Kidney (tissue), 14 donors: ENCODE measurements around the gene BDH1. TPM values are rescaled to one million over a fixed set of nuclear protein-coding genes. Genes with fewer than 3 reads are reported as not detected.

Experiments
- DNase-seq, 5 donors: peaks; one replicate each; pipeline ENCODE4 v3.0.0-alpha.2; 2013 to 2020
- FAIRE-seq: peaks from 2 replicates; lab custom pipeline; 2012; peaks lifted over from hg19 to GRCh38; lab: Jason Lieb, UNC
- H3K27ac ChIP-seq, 2 donors: one replicate each; pipeline ENCODE4 v1.7.0; 2013; ENCODE audit warnings: low read depth in 2 of 2, low read length in 2 of 2, inconsistent platforms in 1 of 2
- H3K27me3 ChIP-seq: one replicate; pipeline ENCODE4 v1.7.1; 2013; ENCODE audit warnings: low read length, inconsistent platforms; ENCODE audit not compliant: control insufficient read depth, insufficient read depth
- H3K36me3 ChIP-seq, 3 donors: one replicate each; pipeline versions ENCODE4 v1.7.0 to v1.7.1; 2013; ENCODE audit warnings: low read length in 3 of 3, control low read depth in 1 of 3, inconsistent platforms in 1 of 3; ENCODE audit not compliant: insufficient read depth in 3 of 3, control insufficient read depth in 2 of 3
- H3K4me1 ChIP-seq, 3 donors: one replicate each; pipeline versions ENCODE4 v1.7.0 to v1.7.1; 2013; ENCODE audit warnings: low read length in 3 of 3, inconsistent platforms in 1 of 3, low read depth in 1 of 3; ENCODE audit not compliant: control insufficient read depth in 2 of 3, insufficient read depth in 2 of 3
- H3K4me3 ChIP-seq, 3 donors: one replicate each; pipeline versions ENCODE4 v1.7.0 to v1.8.1; 2013; ENCODE audit warnings: low read length in 3 of 3, control low read depth in 1 of 3, inconsistent platforms in 1 of 3
- H3K9ac ChIP-seq, 3 donors: one replicate each; pipeline versions ENCODE4 v1.7.0 to v1.7.1; 2013; ENCODE audit warnings: low read length in 3 of 3, control low read depth in 1 of 3, inconsistent platforms in 1 of 3
- H3K9me3 ChIP-seq, 3 donors: one replicate each; pipeline versions ENCODE4 v1.7.0 to v1.7.1; 2013; ENCODE audit warnings: low read length in 3 of 3, control low read depth in 1 of 3, inconsistent platforms in 1 of 3; ENCODE audit not compliant: control insufficient read depth in 2 of 3, insufficient read depth in 1 of 3
- intact Hi-C: fragments of 100-400 bp; cut with DNase I; formaldehyde crosslinking; loops from one replicate; pipeline ENCODE4 v1.11.1; 2022
- polyA plus RNA-seq: library from polyadenylated mRNA; stranded (reverse); fragments of 350-450 nt; fragmentation: Illumina TruSeq; extraction: RNeasy Lipid Tissue Mini Kit (QIAGEN cat#74804); gene quantifications from one replicate; pipeline ENCODE4 v1.2.3, GENCODE V29; 2014; ENCODE audit warnings: low read depth, low replicate concordance; ENCODE audit not compliant: insufficient read depth
- total RNA-seq: library from RNA; stranded (reverse); fragmentation: NEBNext Ultra II Directional; extraction: Animal tissue kit (Norgen Biotek cat#: 25700); gene quantifications from one replicate; pipeline ENCODE4 v1.2.1, GENCODE V29; 2021
- TF ChIP-seq, protein P1 (sequence below): IDR thresholded peaks from 3 replicates; pipeline ENCODE4 v1.5.1; 2012; ENCODE audit warnings: mild to moderate bottlenecking, moderate library complexity, borderline replicate concordance; ENCODE audit not compliant: insufficient read depth; ENCODE audit errors: extremely low read depth
- donor health status: control.
- donor health status: control.
- donor health status: control.
- donor health status: control.
- donor health status: control.
- donor health status: DM: yes; HTN: yes; CAD: no.
- donor health status: Normal renal cell carcinoma (clear cell type).

The BDH1 gene
- total and polyA plus RNA-seq, 2 donors from 2014 or later = 21.2 to 49.6 TPM

DNA sequence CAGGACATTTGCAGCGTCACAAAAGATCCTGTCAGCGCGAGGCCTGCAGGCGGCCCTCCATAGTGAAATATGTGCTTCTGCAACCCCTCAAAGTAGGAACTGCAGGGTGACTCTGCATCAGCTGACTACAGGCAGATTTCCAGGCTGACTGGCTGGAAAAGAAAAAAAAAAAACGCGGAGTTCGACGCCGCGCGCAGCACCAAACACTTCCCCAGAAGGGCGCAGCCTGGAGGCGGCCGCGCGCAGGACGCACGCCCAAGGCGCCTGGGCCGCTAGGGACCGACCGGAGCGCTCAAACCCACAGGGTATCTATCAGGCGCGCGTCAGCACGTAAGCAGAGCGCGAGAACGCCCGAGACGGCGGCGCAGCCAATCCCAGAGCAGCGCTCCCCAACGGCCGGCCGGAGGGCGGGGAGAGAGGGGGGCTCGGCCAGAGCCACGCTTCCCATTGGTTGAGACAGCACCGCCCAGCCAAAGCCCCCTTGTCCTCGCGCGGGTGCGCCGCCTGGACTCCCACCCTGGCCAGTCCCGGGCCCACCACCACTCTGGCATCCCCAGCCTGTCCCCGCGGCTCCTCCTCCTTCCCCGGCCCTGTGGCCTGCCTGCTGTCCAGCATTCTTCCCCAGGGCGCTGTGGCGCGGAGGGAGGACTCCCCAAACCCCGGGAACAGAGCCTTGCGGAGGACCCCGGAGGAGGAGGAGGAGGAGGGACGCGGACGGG is 1.0 kb downstream of the BDH1 start:
- no peak for FAIRE-seq
- TF ChIP-seq, protein P1, sequence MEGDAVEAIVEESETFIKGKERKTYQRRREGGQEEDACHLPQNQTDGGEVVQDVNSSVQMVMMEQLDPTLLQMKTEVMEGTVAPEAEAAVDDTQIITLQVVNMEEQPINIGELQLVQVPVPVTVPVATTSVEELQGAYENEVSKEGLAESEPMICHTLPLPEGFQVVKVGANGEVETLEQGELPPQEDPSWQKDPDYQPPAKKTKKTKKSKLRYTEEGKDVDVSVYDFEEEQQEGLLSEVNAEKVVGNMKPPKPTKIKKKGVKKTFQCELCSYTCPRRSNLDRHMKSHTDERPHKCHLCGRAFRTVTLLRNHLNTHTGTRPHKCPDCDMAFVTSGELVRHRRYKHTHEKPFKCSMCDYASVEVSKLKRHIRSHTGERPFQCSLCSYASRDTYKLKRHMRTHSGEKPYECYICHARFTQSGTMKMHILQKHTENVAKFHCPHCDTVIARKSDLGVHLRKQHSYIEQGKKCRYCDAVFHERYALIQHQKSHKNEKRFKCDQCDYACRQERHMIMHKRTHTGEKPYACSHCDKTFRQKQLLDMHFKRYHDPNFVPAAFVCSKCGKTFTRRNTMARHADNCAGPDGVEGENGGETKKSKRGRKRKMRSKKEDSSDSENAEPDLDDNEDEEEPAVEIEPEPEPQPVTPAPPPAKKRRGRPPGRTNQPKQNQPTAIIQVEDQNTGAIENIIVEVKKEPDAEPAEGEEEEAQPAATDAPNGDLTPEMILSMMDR = peak; percentile 63
- H3K27me3 ChIP-seq = no peaks in the 10 kb centered on the region
- H3K27ac ChIP-seq = peak overlapping the region; percentile 88 to 97
- peaks cover 0 to 13% (median 4%) of the 10 kb centered on the region in 3 donors for H3K4me1 ChIP-seq
- H3K4me3 ChIP-seq = peak overlapping the region; percentile 75 to 88 (median 78)
- H3K9me3 ChIP-seq = no peaks in the 10 kb centered on the region
- H3K36me3 ChIP-seq = no peaks in the 10 kb centered on the region
- H3K9ac ChIP-seq = peak overlapping the region; percentile 72 to 96 (median 81)
- peak; percentile 97 to 99 (median 98) for DNase-seq
- intact Hi-C loops = no loop called here

DNA sequence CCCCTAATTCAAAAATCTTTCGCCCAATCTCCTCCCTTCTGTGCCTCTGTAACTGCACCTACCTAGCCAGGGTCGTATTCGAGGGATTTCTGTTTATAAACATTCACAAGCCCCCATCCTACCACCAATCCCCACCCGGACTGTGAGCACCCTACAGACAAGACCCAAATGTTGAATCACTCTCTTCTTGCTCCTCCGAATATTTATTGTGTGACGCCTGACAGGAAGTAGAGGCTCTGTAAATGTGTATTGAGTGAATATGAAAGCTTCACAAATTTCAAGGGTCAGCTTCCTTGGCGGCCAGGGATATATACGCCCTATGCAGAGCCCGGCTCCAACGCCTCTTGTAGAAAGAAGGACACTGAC is 1.6 kb downstream of the BDH1 start:
- no peak for DNase-seq
- intact Hi-C loops = no loop called here
- TF ChIP-seq, protein P1 = no peak
- peak overlapping the region; percentile 35 to 88 (median 36) for H3K4me3 ChIP-seq
- FAIRE-seq = no peak
- no peaks in the 10 kb centered on the region for H3K36me3 ChIP-seq
- H3K27ac ChIP-seq = peak overlapping the region; percentile 88 to 97
- no peaks in the 10 kb centered on the region for H3K27me3 ChIP-seq
- H3K4me1 ChIP-seq = peaks cover 0 to 8% (median 7%) of the 10 kb centered on the region in 3 donors
- H3K9ac ChIP-seq = peak overlapping the region; percentile 10 to 71 (median 65)
- H3K9me3 ChIP-seq = no peaks in the 10 kb centered on the region

DNA sequence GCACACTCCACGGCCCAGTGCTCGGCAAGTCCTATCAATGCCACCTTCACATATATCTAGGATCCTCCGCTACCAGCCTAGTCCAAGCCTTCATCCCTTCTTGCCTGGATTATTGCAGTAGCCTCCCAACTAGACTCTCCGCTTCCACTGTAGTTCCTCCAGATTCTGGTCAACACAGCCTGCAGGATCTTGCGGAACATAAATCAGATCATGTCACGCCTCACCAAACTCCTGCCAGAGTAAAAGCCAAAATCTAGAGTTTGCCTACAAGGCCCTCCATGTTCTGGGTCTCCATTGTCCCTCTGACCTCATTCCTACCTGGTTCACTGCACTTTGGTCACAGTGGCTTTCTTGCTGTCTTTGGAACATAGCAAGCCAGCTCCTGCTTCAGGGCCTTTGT is 3.6 kb downstream of the BDH1 start:
- no peak for DNase-seq
- H3K36me3 ChIP-seq = no peaks in the 10 kb centered on the region
- no peak overlapping the region for H3K9ac ChIP-seq
- no peaks in the 10 kb centered on the region for H3K9me3 ChIP-seq
- no peak overlapping the region for H3K4me3 ChIP-seq
- H3K4me1 ChIP-seq = peaks cover 0 to 8% (median 3%) of the 10 kb centered on the region in 3 donors
- intact Hi-C loops = no loop called here
- H3K27me3 ChIP-seq = no peaks in the 10 kb centered on the region
- no peak for FAIRE-seq
- TF ChIP-seq, protein P1 = no peak
- no peak overlapping the region for H3K27ac ChIP-seq
